ENCODE measurements around the gene CHRNA4.
"Not testable (repeated sequence)": the region's sequence is repeated elsewhere in the genome, so short reads cannot be mapped to it uniquely, and the experiment has no call there.

CHRNA4 gene

GRCh38 chr20:63397946-63398450, 36.8 kb upstream of the CHRNA4 start:
- DNase-seq (ENCODE audit: low read depth): no peak

- no peak for DNase-seq (ENCODE audit: low read depth)
Measured at GRCh38 chr20:63397155-63397843, 36.1 kb upstream of the CHRNA4 start.

GRCh38 chr20:63396300-63396699, 35.2 kb upstream of the CHRNA4 start:
- DNase-seq (ENCODE audit: low read depth): no peak

- DNase-seq (ENCODE audit: low read depth): no peak
Measured at GRCh38 chr20:63395723-63396122, 34.6 kb upstream of the CHRNA4 start.

- DNase-seq (ENCODE audit: low read depth): no peak
Measured at GRCh38 chr20:63394920-63395455, 33.8 kb upstream of the CHRNA4 start.

- no peak for DNase-seq (ENCODE audit: low read depth)
Measured at GRCh38 chr20:63394069-63394919, 33.1 kb upstream of the CHRNA4 start.

GRCh38 chr20:63393566-63393965, 32.4 kb upstream of the CHRNA4 start:
- DNase-seq (ENCODE audit: low read depth): no peak

GRCh38 chr20:63392465-63393365, 31.6 kb upstream of the CHRNA4 start:
- DNase-seq (ENCODE audit: low read depth): no peak

- no peak for DNase-seq (ENCODE audit: low read depth)
Measured at GRCh38 chr20:63387917-63388316, 26.8 kb upstream of the CHRNA4 start.

GRCh38 chr20:63387393-63387792, 26.2 kb upstream of the CHRNA4 start:
- no peak for DNase-seq (ENCODE audit: low read depth)

GRCh38 chr20:63386491-63386890, 25.3 kb upstream of the CHRNA4 start:
- DNase-seq (ENCODE audit: low read depth): no peak

GRCh38 chr20:63385819-63386218, 24.7 kb upstream of the CHRNA4 start:
- no peak for DNase-seq (ENCODE audit: low read depth)

GRCh38 chr20:63384336-63384735, 23.2 kb upstream of the CHRNA4 start:
- no peak for DNase-seq (ENCODE audit: low read depth)

- DNase-seq (ENCODE audit: low read depth): no peak
Measured at GRCh38 chr20:63383556-63383955, 22.4 kb upstream of the CHRNA4 start.

- DNase-seq (ENCODE audit: low read depth): no peak
Measured at GRCh38 chr20:63382551-63383300, 21.6 kb upstream of the CHRNA4 start.

- DNase-seq (ENCODE audit: low read depth): no peak
Measured at GRCh38 chr20:63381781-63382431, 20.8 kb upstream of the CHRNA4 start.

- no peak for DNase-seq (ENCODE audit: low read depth)
Measured at GRCh38 chr20:63380346-63380870, 19.3 kb upstream of the CHRNA4 start.

GRCh38 chr20:63379872-63380271, 18.7 kb upstream of the CHRNA4 start:
- DNase-seq (ENCODE audit: low read depth): not testable (repeated sequence)

- no peak for DNase-seq (ENCODE audit: low read depth)
Measured at GRCh38 chr20:63379296-63379695, 18.1 kb upstream of the CHRNA4 start.

GRCh38 chr20:63378626-63379025, 17.5 kb upstream of the CHRNA4 start:
- no peak for DNase-seq (ENCODE audit: low read depth)
